Measurements from ENCODE around the gene LRRC8E. TPM values are rescaled to one million over a fixed set of nuclear protein-coding genes. Genes with fewer than 3 reads are reported as not detected.

LRRC8E gene
- polyA plus RNA-seq, 1 experiment = 4.1 TPM

GRCh38 chr19:7879111-7879807 lies 9.1 kb upstream of the LRRC8E start:
- H3K27me3 ChIP-seq (ENCODE audit: control insufficient read depth, insufficient read depth, low read length) = peaks cover 23% of the 10 kb centered on the region
- H3K27ac ChIP-seq (ENCODE audit: low read depth, low read length) = no peak overlapping the region
- POLR2A ChIA-PET = interaction anchor here (0.7 kb wide), 1 partner anchor 13 kb away, joined by 3 read pairs; no protein-coding TSS in a partner anchor
- no peaks in the 10 kb centered on the region; the same call in 1 of the 2 replicates for H3K9me3 ChIP-seq (ENCODE audit: control insufficient read depth, insufficient read depth, low read length)
- DNase-seq (ENCODE audit: low read depth, low spot score) = no peak
- no peak overlapping the region for H3K4me3 ChIP-seq (ENCODE audit: low read depth, low read length)
- TF ChIP-seq CTCF (IDR thresholded peaks at IDR 0.05; ENCODE audit: low read depth, low read length) = no peak
- CTCF ChIA-PET = interaction anchor here (1.4 kb wide), 1 partner anchor 24 kb away, joined by 3 read pairs; the partner anchor contains the start of gene MAP2K7

DNA sequence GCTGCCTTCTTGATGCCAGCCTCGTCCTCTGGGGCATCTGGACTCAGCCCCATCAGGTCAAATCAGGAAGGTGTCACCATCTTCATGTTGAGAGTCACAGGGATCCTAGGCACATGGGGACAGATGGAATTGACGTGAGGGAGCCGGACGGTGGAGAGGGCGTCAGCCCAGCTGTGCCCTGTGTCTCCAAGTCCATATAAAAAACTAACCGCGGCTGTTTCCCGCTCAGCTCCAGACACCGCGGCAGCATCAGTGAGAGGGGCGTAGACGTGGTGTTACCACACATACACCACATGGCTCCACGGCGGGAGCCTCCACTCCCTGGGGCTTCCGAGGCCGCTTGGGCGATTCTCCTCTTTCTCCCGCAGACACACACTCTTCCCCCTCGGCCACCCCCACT lies 8.5 kb upstream of the LRRC8E start:
- Histone ChIP-seq H3K9me3 (ENCODE audit: control insufficient read depth, insufficient read depth, low read length) (no peaks in the 10 kb centered on the region; the same call in 1 of the 2 replicates), H3K4me3 (ENCODE audit: low read depth, low read length) (no peak overlapping the region), H3K27me3 (ENCODE audit: control insufficient read depth, insufficient read depth, low read length) (peaks cover 17% of the 10 kb centered on the region), H3K27ac (ENCODE audit: low read depth, low read length) (no peak overlapping the region)
- DNase-seq (ENCODE audit: low read depth, low spot score) = no peak
- ChIA-PET CTCF (no interaction called here), POLR2A (interaction anchor here (0.7 kb wide), 1 partner anchor 14 kb away, joined by 3 read pairs; no protein-coding TSS in a partner anchor)
- no peak for TF ChIP-seq CTCF (IDR thresholded peaks at IDR 0.05; ENCODE audit: low read depth, low read length)

DNA sequence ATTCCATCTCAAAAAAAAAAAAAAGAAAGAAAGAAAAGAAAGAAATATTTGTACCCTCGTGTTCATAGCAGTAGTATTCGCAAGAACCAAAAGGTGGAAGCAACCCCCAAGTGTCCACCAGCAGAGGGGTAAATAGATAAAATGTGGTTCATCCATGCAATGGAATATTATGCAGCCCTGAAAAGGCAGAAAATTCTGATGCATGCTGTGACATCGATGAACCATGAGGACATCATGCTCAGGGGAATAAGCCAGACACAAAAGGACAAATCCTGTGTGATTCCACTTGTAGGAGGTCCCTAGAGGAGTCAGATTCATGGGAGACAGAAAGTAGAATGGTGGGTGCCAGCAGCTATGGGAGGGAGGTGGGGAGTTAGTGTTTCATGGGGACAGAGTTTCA lies 6.4 kb upstream of the LRRC8E start:
- ChIA-PET POLR2A (no interaction called here), CTCF (interaction anchor here (2.4 kb wide), 1 partner anchor 13 kb away, joined by 14 read pairs; no protein-coding TSS in a partner anchor)
- Histone ChIP-seq H3K27me3 (ENCODE audit: control insufficient read depth, insufficient read depth, low read length) (peaks cover 8% of the 10 kb centered on the region), H3K27ac (ENCODE audit: low read depth, low read length) (no peak overlapping the region), H3K4me3 (ENCODE audit: low read depth, low read length) (no peak overlapping the region), H3K9me3 (ENCODE audit: control insufficient read depth, insufficient read depth, low read length) (no peaks in the 10 kb centered on the region)
- no peak for TF ChIP-seq CTCF (IDR thresholded peaks at IDR 0.05; ENCODE audit: low read depth, low read length)
- no peak for DNase-seq (ENCODE audit: low read depth, low spot score)

DNA sequence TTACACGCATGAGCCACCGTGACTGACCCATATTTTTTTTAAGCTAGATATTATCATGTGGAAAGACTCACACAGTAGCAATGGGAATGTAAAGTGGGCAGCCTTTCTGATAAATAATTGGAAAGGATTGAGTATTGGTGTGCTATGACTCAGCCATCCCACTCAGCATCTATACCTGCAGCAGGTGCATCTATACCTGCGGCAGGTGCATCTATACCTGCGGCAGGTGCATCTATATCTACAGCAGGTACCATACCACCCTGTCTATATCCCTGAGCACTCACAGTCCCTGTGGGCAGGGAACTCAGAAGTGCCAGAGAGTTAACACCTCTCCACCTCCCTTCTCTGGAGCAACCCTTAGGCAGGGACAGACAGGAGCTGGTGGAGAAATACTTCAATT lies 5.2 kb upstream of the LRRC8E start:
- ChIA-PET CTCF (interaction anchor here (0.6 to 2.4 kb wide), 2 partner anchors 14 to 18 kb away, joined by 6 to 14 read pairs; no protein-coding TSS in a partner anchor), POLR2A (interaction anchor here (1.0 kb wide), 1 partner anchor 21 kb away, joined by 3 read pairs; the partner anchor contains the start of gene MAP2K7)
- DNase-seq (ENCODE audit: low read depth, low spot score) = no peak

More for the DNA sequence above, 5.2 kb upstream of the LRRC8E start:
- H3K27ac ChIP-seq (ENCODE audit: low read depth, low read length) = no peak overlapping the region
- no peak overlapping the region for H3K4me3 ChIP-seq (ENCODE audit: low read depth, low read length)
- peaks cover 5% of the 10 kb centered on the region for H3K27me3 ChIP-seq (ENCODE audit: control insufficient read depth, insufficient read depth, low read length)
- no peaks in the 10 kb centered on the region; the same call in 1 of the 2 replicates for H3K9me3 ChIP-seq (ENCODE audit: control insufficient read depth, insufficient read depth, low read length)
- no peak for TF ChIP-seq CTCF (IDR thresholded peaks at IDR 0.05; ENCODE audit: low read depth, low read length)
